ENCODE data around the gene TK2.

The TK2 gene

DNA sequence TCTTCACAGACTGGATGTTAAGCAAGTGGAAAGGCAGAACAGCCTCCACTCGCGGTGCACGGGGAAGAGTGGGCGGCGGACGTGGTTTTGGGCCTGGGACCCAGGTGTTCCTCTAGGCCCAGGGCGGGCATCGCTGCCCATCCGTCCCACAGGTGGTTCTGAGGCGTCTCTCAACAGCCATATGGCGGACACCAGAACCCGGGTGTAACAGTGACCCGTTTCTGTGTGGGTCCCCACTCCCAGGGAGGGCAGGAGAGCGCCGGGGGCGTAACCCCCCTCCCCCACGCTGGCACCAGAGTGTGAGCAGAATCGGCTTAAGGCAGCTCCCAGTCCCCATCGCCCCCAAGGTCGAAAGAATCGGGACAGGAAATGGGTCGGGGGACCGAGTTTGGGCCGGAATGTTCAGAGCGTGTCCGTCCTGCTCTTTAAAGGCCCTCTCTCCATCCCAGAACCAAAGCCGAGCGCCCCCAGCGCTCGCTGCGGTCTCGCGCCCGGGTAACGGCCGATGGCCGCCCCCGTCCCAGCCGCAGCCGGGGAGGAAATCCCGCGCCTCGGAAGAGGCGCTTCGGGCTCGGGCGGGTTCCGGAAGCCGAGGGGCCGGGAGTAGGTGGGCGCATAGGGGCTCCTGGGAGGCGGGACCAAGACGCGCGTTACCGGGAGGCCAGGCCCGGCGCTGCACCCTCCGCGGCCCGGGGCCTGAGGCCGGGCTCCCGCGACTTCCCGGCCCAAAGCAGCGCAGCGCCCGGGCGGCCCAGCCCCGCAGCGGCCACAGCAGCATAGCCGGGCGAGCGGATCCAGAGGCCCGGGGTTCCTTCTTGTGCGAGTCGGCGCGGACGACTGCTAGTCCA is at the start of gene TK2:
TSS of gene TK2 (minus strand) at position 839 of the 848 bp plus-strand sequence. CDS start at position 778, 61 bp downstream.
- TF ChIP-seq GATA3 (IDR thresholded peaks at IDR 0.05; ENCODE audit: low read depth, low read length), result no peak
- no peak for TF ChIP-seq GATA2 (IDR thresholded peaks at IDR 0.05; ENCODE audit: low read depth, low read length)

DNA sequence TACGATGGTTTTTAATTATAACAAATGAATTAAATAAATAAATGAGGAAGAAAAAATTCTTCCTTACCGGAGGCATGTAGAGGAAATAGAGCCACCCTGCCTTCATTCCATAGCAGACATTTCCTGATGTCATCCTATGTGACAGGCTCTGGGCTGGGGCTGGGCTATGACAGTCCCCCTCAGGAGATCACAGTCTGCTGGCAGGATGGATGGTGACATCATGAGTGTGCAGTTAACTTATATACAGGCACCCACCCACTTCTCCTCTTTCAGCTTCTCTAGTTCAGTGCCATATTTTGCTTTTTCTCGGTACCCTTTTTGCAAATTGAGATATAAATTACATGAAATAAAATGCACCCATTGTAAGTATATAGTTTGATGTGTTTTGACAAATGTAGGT is 48.2 kb upstream of the TK2 start:
- TF ChIP-seq GATA2 (IDR thresholded peaks at IDR 0.05; ENCODE audit: low read depth, low read length) (no peak), GATA3 (IDR thresholded peaks at IDR 0.05; ENCODE audit: low read depth, low read length) (no peak)

DNA sequence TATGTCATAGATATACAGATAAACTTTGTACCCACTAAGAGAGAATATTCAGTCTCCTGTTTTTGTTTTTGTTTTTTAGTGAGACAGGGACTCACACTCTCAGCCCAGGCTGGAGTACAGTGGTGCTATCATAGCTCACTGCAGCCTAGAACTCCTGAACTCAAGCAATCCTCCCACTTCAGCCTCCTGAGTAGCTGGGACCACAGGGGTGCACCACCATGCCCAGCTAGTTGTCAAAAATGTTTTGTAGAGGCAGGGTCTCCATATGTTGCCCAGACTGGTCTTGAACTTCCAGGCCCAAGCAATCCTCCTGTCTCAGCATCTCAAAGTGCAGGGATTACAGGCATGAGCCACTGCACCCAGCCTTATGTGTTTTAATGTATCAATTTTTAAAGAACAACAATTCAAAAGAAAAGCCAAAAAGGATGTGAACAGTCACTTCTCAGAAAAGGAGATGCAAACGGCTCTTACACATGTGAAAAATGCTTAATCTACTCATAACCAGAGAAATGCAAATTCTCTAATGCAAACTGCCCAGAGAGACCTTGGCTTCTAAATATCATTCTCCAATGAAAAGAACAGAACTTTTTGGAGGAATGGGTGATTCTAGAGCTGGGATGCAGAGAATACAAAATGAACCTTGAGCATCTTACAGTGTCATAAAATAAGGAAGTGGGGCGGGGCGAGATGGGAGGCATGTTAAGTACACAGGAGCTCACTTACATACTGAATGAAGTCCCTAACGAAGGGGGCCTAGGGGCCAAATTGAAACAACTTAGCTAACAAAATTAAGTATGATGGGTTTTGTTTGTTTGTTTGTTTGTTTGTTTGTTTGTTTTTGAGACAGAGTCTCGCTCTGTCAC is 47.3 kb upstream of the TK2 start:
- TF ChIP-seq GATA3 (IDR thresholded peaks at IDR 0.05; ENCODE audit: low read depth, low read length) (no peak), GATA2 (IDR thresholded peaks at IDR 0.05; ENCODE audit: low read depth, low read length) (no peak)

DNA sequence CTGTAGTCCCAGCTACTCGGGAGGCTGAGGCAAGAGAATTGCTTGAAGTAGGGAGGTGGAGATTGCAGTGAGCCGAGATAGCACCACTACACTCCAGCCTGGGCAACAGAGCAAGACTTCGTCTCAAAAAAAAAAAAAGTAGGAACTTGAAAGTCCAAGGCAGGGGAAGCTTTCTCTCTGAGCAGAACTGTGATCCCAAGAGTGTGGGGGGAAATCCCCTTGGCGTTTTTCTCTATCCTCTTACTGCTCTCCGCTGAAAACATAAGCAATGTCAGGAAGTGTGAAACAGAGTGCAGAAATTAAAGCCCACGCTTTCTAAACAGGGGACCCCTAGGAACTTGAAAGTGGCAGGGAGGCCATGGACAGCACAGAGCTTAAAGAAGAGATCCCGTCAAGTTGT is 44.8 kb upstream of the TK2 start:
- TF ChIP-seq GATA2 (IDR thresholded peaks at IDR 0.05; ENCODE audit: low read depth, low read length) (no peak), GATA3 (IDR thresholded peaks at IDR 0.05; ENCODE audit: low read depth, low read length) (no peak)

DNA sequence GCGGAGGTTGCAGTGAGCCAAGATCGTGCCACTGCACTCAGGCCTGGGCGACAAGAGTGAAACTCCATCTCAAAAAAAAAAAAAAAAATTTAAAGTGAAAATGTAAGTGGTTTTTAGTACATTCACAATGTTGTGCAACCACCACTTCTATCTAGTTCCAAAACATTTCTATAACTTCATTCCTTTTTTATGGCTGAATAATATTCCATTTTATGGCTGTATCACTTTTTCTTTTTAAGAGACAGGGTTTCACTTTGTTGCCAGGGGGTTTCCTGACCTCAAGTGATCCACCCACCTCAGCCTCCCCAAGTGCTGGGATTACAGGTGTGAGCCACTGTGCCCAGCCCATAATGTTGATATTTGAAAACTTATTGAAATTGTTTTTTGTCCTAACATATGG is 42.9 kb upstream of the TK2 start:
- TF ChIP-seq GATA2 (IDR thresholded peaks at IDR 0.05; ENCODE audit: low read depth, low read length) (no peak), GATA3 (IDR thresholded peaks at IDR 0.05; ENCODE audit: low read depth, low read length) (no peak)

DNA sequence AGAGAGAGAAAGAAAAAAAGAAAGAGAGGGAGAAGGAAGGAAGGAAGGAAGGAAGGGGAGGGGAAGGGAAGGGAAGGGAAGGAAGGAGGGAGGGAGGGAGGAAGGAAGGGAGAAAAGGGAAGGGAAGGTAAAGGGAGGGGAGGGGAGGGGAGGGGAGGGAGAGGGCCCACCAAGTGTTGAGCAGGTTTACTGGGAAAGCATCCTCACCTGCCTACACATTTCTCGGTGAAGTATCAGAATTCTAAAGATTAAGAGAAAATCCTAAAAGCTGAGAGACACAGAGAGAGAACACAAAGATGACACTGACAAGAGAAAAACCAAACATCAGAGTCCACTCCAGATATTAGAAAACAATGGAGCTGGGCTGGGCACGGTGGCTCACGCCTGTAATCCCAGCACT is 42.3 kb upstream of the TK2 start:
- TF ChIP-seq GATA3 (IDR thresholded peaks at IDR 0.05; ENCODE audit: low read depth, low read length) (no peak), GATA2 (IDR thresholded peaks at IDR 0.05; ENCODE audit: low read depth, low read length) (no peak)

DNA sequence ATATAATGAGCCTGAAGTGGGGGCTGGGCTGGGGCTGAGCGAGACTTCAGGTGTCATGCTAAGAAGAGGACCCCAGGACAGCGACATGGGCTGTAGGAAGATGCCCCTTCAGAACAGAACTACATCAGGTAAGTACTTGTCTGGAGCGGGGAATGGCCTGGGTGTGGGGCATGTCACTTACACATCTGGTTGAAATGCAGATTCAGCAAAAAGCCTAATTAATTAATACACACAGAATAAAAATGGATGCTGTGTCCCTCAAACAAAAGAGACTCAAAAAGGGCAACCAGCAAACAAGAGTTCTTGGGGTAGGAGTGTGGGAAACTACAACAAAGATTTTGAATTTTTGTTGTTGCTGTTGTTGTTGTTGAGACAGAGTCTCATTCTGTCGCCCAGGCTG is 41.1 kb upstream of the TK2 start:
- no peak for TF ChIP-seq GATA3 (IDR thresholded peaks at IDR 0.05; ENCODE audit: low read depth, low read length)
- no peak for TF ChIP-seq GATA2 (IDR thresholded peaks at IDR 0.05; ENCODE audit: low read depth, low read length)

DNA sequence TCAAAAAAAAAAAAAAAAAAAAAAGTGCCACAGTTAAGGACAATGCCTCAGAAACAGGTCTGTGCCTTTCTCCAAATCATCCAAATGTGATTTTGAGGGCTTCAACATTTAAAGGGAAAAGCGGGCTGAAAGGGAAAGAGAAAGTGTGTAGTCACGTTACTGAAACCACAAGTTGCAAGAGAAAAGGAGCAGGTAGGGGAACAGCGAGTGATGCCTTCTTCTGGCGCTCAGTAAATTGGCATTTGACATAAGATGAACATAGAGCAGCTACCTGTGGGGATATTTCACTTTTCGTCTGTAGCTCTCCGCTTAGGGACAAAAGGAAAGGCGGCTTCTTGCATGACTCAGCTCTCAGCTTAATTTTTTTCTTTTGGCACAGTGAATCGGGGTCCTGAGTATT is 40.4 kb upstream of the TK2 start:
- TF ChIP-seq GATA3 (IDR thresholded peaks at IDR 0.05; ENCODE audit: low read depth, low read length) (no peak), GATA2 (IDR thresholded peaks at IDR 0.05; ENCODE audit: low read depth, low read length) (no peak)

DNA sequence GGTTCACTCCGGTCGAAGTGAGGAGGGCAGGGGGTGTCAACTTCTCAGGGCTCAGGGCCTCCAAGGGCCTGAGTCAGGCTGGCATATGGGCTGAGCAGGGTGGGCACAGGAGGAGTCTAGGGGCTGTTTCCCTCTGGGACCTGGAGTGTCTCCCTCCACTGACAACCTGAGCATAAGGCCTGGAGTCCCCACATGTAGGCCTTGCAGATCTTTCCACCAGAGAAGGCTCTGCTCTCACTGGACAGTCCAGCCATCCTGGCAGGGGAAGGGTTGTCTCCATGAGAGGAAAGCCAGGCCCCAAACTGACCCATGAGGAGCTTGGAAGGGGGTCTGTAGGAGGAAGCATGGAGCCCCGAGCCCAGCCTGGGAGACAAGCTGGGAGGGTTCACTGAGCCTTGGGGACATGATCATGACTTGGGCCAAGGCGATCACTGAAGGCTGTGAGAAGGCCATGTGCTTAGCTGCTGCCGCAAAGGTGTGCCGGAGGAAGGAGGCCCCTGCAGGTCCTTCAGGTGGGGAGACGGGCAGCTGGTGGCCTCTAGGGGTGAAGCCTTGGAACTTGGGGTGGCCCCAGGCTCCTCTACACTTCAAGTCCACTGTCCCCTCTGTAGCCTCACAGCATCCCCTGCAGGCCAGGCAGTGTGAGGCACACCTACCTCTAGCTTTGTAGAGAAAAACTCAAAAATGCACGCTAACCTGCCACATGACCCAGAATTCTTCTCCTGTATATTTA is 39.2 kb upstream of the TK2 start:
- TF ChIP-seq GATA3 (IDR thresholded peaks at IDR 0.05; ENCODE audit: low read depth, low read length), result no peak
- TF ChIP-seq GATA2 (IDR thresholded peaks at IDR 0.05; ENCODE audit: low read depth, low read length), result no peak

DNA sequence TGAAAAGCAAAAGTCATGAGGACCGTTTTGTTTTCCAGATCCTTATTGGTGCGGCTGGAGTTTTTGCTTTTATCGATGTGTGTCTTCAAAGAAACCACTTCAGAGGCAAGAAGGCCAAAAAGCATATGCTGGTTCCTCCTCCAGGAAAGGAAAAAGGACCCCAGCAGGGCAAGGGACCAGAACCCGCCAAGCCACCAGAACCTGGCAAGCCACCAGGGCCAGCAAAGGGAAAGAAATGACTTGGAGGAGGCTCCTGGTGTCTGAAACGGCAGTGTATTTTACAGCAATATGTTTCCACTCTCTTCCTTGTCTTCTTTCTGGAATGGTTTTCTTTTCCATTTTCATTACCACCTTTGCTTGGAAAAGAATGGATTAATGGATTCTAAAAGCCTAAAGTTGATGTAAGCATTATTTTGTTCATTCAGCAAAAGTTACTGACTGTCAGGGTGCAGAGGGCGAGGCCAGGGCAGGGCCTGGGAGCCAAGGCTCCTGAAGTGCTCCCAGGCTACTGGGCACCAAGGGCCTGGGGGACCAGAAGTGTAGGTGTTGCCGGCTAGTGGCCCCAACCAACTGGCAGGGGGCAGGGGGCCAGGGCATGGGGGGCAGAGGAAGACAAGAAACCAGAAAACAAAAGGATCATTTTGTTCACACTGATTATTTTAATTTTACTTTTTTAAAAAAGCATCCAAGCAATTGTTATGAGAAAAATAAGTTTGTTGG is 38.1 kb upstream of the TK2 start:
- TF ChIP-seq GATA3 (IDR thresholded peaks at IDR 0.05; ENCODE audit: low read depth, low read length), result no peak
- no peak for TF ChIP-seq GATA2 (IDR thresholded peaks at IDR 0.05; ENCODE audit: low read depth, low read length)

DNA sequence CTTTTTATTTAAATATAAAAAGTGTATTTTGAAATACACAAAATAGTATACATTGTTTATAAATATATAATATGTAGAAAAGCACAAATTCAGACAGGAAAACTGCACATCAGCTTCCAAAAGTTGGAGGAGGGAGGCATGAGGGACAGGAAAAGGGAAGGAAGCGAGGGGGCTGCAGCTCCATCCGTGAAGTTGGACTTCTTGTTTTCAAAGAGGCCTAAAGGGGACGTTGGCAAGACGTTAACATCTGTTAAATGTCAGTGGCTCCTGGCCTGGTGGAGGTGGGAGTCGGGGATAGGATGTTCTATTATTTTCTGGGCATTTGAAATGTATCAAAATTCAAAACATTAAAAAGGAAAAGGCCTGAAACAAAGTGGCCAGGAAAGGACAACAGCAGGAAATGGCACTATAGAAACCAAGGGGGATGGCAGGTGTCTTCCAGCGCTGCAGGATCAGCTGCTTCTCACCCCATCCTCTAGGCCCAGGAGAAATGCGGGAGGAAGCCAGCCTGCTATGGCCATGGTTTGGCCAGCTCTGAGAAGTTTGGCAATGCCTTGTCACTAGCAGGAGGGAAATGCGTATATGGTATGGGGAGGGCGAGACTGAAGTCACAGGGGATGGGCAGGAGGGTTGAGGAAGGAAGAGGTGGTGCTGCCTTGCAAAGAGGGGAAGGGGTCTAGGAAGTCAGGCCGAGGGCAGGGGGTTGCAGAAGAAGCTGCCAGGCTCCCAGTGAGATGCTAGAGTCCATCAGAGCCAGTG is 35.7 kb upstream of the TK2 start:
- no peak for TF ChIP-seq GATA3 (IDR thresholded peaks at IDR 0.05; ENCODE audit: low read depth, low read length)
- TF ChIP-seq GATA2 (IDR thresholded peaks at IDR 0.05; ENCODE audit: low read depth, low read length), result no peak

DNA sequence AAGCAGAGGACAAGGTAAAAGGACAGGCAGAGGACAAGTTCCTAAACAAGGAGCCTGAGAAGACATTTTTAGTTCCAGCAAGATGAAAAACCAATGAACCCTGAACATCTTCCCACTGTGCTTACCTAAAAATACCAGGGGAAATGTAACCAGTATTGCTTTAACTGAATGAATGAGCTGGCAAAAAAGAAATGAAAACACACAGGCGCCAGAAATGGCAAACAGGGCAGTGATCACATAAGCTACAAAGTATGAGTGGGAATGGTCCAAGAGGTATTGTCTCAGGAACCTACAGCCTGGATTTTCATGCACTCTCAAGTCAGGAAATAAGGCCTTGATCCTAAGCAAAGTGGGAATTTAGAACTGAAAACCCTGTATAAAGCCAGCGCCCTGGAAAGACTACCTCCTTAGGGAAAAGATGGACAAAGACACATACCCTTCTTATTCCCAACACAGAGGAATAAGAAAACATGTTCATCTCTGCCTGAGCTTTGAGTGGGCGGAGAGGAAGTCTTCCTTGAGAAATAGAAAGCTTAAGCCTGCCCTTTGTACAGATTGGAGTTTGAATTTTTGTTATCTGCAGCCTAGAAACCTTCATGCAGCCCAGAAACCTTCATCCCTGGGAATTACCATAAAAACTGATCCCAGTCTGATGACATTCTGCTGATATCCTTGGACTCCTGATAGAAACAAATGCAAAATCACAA is 31.5 kb upstream of the TK2 start:
- no peak for TF ChIP-seq GATA2 (IDR thresholded peaks at IDR 0.05; ENCODE audit: low read depth, low read length)
- no peak for TF ChIP-seq GATA3 (IDR thresholded peaks at IDR 0.05; ENCODE audit: low read depth, low read length)

Data from SH-SY5Y (cell line).